Uterus (tissue), 2 donors: ENCODE data around the gene WWOX.

Source experiments
- CTCF ChIP-seq, 4 experiments: fragments of 200-600 bp in 2 of 4; fragments of 450-650 bp in 2 of 4; sonication (generic) in 2 of 4; IDR thresholded peaks; one replicate each; pipeline ENCODE4 v1.5.1; 2016 to 2019; ENCODE audit warnings: antibody characterized with exemption in 4 of 4, mild to moderate bottlenecking in 2 of 4, moderate library complexity in 1 of 4
- POLR2A ChIP-seq, 2 donors: fragments of 450-650 bp; IDR thresholded peaks; one replicate each; pipeline ENCODE4 v1.6.1; 2016; ENCODE audit warnings: antibody characterized with exemption in 2 of 2, mild to moderate bottlenecking in 1 of 2, moderate library complexity in 1 of 2

- TF ChIP-seq CTCF (IDR thresholded peaks at IDR 0.05) (no peak), POLR2A (IDR thresholded peaks at IDR 0.05) (no peak)
These were observed 789.9 kb downstream of the WWOX start for GRCh38 chr16:78889346-78889745.
